ENCODE results near the gene ADORA3.
A peak's percentile ranks its signal among the peaks of the same experiment; 100 is the strongest.

ADORA3 gene

DNA sequence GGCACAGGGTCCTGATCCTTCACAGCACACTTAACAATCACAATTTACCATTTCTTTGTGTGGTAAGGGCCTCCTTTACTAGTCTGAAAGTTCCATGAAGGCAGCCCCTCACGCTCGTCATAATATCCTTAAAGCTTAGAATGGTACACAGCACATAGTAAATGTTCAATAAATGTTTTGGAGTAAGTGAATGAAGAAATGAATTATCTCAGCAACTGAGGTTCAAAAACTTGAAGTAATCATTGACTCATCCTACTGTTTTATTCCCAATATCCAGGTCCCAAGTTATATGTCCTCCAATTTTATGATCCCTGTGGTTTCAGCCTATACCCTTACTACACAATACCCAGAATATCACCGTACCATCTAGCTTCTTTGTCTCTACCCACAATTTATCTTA is 31.9 kb downstream of the ADORA3 start:
- no peak overlapping the region for H3K9ac ChIP-seq (ENCODE audit: low read length)
- no peaks in the 10 kb centered on the region for H3K4me1 ChIP-seq (ENCODE audit: control insufficient read depth, low read depth, low read length)
- H4K8ac ChIP-seq (ENCODE audit: low read depth, low read length) = no peak overlapping the region
- no peaks in the 10 kb centered on the region for H3K79me1 ChIP-seq (ENCODE audit: low read length)
- no peak overlapping the region for H3K4me2 ChIP-seq (ENCODE audit: low read length)
- H2BK120ac ChIP-seq (ENCODE audit: low read depth, low read length) = no peak overlapping the region
- WGBS (ENCODE audit: extremely low coverage, insufficient coverage, low lambda C conversion rate) = no CpG with 5 or more reads among the region's 3 CpGs
- H3K27ac ChIP-seq (ENCODE audit: low read depth, low read length) = no peak overlapping the region
- H3K27me3 ChIP-seq (ENCODE audit: insufficient read depth, low read length, poor library complexity) = no peaks in the 10 kb centered on the region
- no peaks in the 10 kb centered on the region for H3K79me2 ChIP-seq (ENCODE audit: control insufficient read depth, insufficient read depth, low read length)
- no peak overlapping the region for H2BK15ac ChIP-seq (replicated peaks; ENCODE audit: low read depth)
- no peak overlapping the region for H3K4ac ChIP-seq (ENCODE audit: low read depth, low read length)
- no peak overlapping the region for H2BK5ac ChIP-seq (ENCODE audit: low read length)
- no peak overlapping the region for H4K5ac ChIP-seq (ENCODE audit: low read length)
- H3K18ac ChIP-seq (ENCODE audit: low read length) = no peak overlapping the region
- no peak overlapping the region for H3K56ac ChIP-seq (ENCODE audit: low read length)
- H3K4me3 ChIP-seq (ENCODE audit: low read length) = no peak overlapping the region
- no peaks in the 10 kb centered on the region for H3K36me3 ChIP-seq (ENCODE audit: control insufficient read depth, insufficient read depth, low read length)
- no peak overlapping the region for H2AK5ac ChIP-seq (ENCODE audit: low read length)
- H3K23ac ChIP-seq (ENCODE audit: low read length) = no peak overlapping the region
- DNase-seq = no peak

DNA sequence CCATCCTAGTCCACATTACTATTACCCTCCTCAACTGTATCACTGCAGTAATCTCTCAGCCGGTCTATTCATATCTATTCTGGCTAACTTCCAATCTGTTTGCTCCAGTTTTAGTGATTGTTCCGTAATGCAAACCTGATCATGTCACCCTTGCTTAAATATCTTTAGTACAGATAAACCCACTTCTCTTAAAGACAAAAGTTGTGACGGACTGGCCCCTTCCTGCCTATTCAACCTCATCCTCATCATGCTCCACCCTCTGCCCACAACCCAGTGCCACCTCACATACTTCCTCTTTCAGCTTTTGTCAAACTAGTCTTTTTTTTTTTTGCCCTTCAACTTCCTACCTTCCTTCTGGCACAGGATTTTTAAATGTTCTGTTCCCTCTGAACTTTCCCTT is 32.4 kb downstream of the ADORA3 start:
- H2BK15ac ChIP-seq (replicated peaks; ENCODE audit: low read depth) = no peak overlapping the region
- no peak overlapping the region for H3K27ac ChIP-seq (ENCODE audit: low read depth, low read length)
- no peaks in the 10 kb centered on the region for H3K79me1 ChIP-seq (ENCODE audit: low read length)
- H3K18ac ChIP-seq (ENCODE audit: low read length) = no peak overlapping the region
- no peak overlapping the region for H3K4me3 ChIP-seq (ENCODE audit: low read length)
- H3K23ac ChIP-seq (ENCODE audit: low read length) = no peak overlapping the region
- no peak overlapping the region for H4K5ac ChIP-seq (ENCODE audit: low read length)
- no CpG with 5 or more reads among the region's 3 CpGs for WGBS (ENCODE audit: extremely low coverage, insufficient coverage, low lambda C conversion rate)
- H3K4ac ChIP-seq (ENCODE audit: low read depth, low read length) = no peak overlapping the region
- no peaks in the 10 kb centered on the region for H3K27me3 ChIP-seq (ENCODE audit: insufficient read depth, low read length, poor library complexity)
- no peak overlapping the region for H3K56ac ChIP-seq (ENCODE audit: low read length)
- H3K36me3 ChIP-seq (ENCODE audit: control insufficient read depth, insufficient read depth, low read length) = no peaks in the 10 kb centered on the region
- no peak overlapping the region for H2AK5ac ChIP-seq (ENCODE audit: low read length)
- no peak for DNase-seq
- no peak overlapping the region for H3K4me2 ChIP-seq (ENCODE audit: low read length)
- H2BK120ac ChIP-seq (ENCODE audit: low read depth, low read length) = no peak overlapping the region
- no peak overlapping the region for H3K9ac ChIP-seq (ENCODE audit: low read length)
- H3K79me2 ChIP-seq (ENCODE audit: control insufficient read depth, insufficient read depth, low read length) = no peaks in the 10 kb centered on the region
- H4K8ac ChIP-seq (ENCODE audit: low read depth, low read length) = no peak overlapping the region
- H3K4me1 ChIP-seq (ENCODE audit: control insufficient read depth, low read depth, low read length) = no peaks in the 10 kb centered on the region
- H2BK5ac ChIP-seq (ENCODE audit: low read length) = no peak overlapping the region

DNA sequence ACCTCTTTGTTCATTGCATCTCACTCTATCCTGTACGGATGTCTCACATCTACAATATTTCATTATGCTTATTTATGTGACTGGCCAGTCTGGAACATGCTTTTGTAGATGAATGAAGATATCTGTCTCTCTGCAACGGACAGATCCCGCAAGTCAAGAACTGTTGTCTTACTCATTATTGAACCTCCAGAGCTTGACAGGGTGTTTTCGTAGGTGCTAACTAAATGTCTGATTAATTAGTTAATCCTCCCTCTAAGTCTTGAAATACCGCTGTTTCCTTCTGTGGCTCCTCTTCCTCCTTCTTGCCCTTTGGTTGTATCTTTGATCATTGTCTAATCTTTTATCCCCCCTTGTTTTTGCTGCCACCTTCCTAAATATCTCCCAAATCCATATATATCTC is 32.8 kb downstream of the ADORA3 start:
- no peak for DNase-seq
- H3K79me2 ChIP-seq (ENCODE audit: control insufficient read depth, insufficient read depth, low read length) = no peaks in the 10 kb centered on the region
- no peak overlapping the region for H3K23ac ChIP-seq (ENCODE audit: low read length)
- no peak overlapping the region for H2BK15ac ChIP-seq (replicated peaks; ENCODE audit: low read depth)
- no peak overlapping the region for H3K4me2 ChIP-seq (ENCODE audit: low read length)
- H2BK5ac ChIP-seq (ENCODE audit: low read length) = no peak overlapping the region
- H3K36me3 ChIP-seq (ENCODE audit: control insufficient read depth, insufficient read depth, low read length) = no peaks in the 10 kb centered on the region
- no peak overlapping the region for H3K27ac ChIP-seq (ENCODE audit: low read depth, low read length)
- H3K9ac ChIP-seq (ENCODE audit: low read length) = no peak overlapping the region
- no CpG with 5 or more reads among the region's 5 CpGs for WGBS (ENCODE audit: extremely low coverage, insufficient coverage, low lambda C conversion rate)
- no peak overlapping the region for H2BK120ac ChIP-seq (ENCODE audit: low read depth, low read length)
- H3K27me3 ChIP-seq (ENCODE audit: insufficient read depth, low read length, poor library complexity) = no peaks in the 10 kb centered on the region
- no peak overlapping the region for H3K4me3 ChIP-seq (ENCODE audit: low read length)
- no peak overlapping the region for H2AK5ac ChIP-seq (ENCODE audit: low read length)
- no peak overlapping the region for H3K4ac ChIP-seq (ENCODE audit: low read depth, low read length)
- no peaks in the 10 kb centered on the region for H3K79me1 ChIP-seq (ENCODE audit: low read length)
- no peaks in the 10 kb centered on the region for H3K4me1 ChIP-seq (ENCODE audit: control insufficient read depth, low read depth, low read length)
- no peak overlapping the region for H4K5ac ChIP-seq (ENCODE audit: low read length)
- no peak overlapping the region for H3K18ac ChIP-seq (ENCODE audit: low read length)
- no peak overlapping the region for H4K8ac ChIP-seq (ENCODE audit: low read depth, low read length)
- no peak overlapping the region for H3K56ac ChIP-seq (ENCODE audit: low read length)

DNA sequence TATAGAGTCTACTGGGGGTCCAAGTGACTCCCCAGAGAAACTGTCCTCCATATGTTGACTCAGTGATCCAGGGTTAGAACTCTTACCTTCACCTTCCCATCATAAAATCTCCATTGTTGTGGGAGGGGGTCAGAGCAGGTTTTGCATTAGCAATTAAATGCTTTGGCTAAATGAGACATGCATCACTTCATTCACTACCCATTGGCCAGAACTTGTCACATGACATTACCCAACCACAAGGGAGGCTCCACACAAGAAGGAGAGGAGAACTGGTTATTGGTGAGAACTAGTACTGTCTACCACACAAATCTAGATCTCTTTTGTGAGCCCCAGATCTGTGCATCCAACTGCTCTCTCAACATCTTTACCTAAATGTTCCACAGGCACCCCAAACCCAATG is 33.9 kb downstream of the ADORA3 start:
- Histone ChIP-seq H3K4me2 (ENCODE audit: low read length) (no peak overlapping the region), H3K4me1 (ENCODE audit: control insufficient read depth, low read depth, low read length) (no peaks in the 10 kb centered on the region), H2AK5ac (ENCODE audit: low read length) (no peak overlapping the region), H2BK120ac (ENCODE audit: low read depth, low read length) (no peak overlapping the region), H4K5ac (ENCODE audit: low read length) (no peak overlapping the region), H3K79me2 (ENCODE audit: control insufficient read depth, insufficient read depth, low read length) (no peaks in the 10 kb centered on the region), H2BK5ac (ENCODE audit: low read length) (no peak overlapping the region), H3K18ac (ENCODE audit: low read length) (no peak overlapping the region), H2BK15ac (replicated peaks; ENCODE audit: low read depth) (no peak overlapping the region), H3K79me1 (ENCODE audit: low read length) (no peaks in the 10 kb centered on the region), H3K27me3 (ENCODE audit: insufficient read depth, low read length, poor library complexity) (no peaks in the 10 kb centered on the region), H3K36me3 (ENCODE audit: control insufficient read depth, insufficient read depth, low read length) (no peaks in the 10 kb centered on the region), H3K4me3 (ENCODE audit: low read length) (no peak overlapping the region), H3K56ac (ENCODE audit: low read length) (no peak overlapping the region), H3K23ac (ENCODE audit: low read length) (no peak overlapping the region), H3K27ac (ENCODE audit: low read depth, low read length) (no peak overlapping the region), H3K9ac (ENCODE audit: low read length) (no peak overlapping the region), H3K4ac (ENCODE audit: low read depth, low read length) (no peak overlapping the region), H4K8ac (ENCODE audit: low read depth, low read length) (no peak overlapping the region)
- no peak for DNase-seq

DNA sequence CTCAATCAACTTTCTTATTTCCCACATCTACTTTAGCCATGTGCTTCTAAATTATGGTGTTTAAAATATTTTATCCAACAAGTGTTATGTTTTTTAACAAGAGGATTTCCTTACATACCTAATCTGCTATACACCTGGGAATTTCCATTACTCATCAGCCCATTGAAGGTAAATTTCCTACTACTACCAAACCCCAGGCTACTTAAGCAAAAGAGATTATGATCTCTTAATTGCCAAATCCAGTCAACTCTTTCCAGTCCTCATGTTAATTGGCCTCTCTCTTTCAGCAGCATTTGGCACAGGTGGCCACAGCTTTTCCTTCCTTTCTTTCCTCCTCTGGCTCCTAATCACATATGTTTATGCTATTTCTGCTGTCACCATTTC is 34.7 kb downstream of the ADORA3 start:
- H3K4me3 ChIP-seq (ENCODE audit: low read length) = no peak overlapping the region
- no peak overlapping the region for H2BK120ac ChIP-seq (ENCODE audit: low read depth, low read length)
- no peak overlapping the region for H3K4ac ChIP-seq (ENCODE audit: low read depth, low read length)
- no peak overlapping the region for H2BK15ac ChIP-seq (replicated peaks; ENCODE audit: low read depth)
- no peak overlapping the region for H3K9ac ChIP-seq (ENCODE audit: low read length)
- no peaks in the 10 kb centered on the region for H3K79me1 ChIP-seq (ENCODE audit: low read length)
- no peak overlapping the region for H4K8ac ChIP-seq (ENCODE audit: low read depth, low read length)
- H3K4me2 ChIP-seq (ENCODE audit: low read length) = no peak overlapping the region
- H3K23ac ChIP-seq (ENCODE audit: low read length) = no peak overlapping the region
- no peaks in the 10 kb centered on the region for H3K4me1 ChIP-seq (ENCODE audit: control insufficient read depth, low read depth, low read length)
- H2AK5ac ChIP-seq (ENCODE audit: low read length) = no peak overlapping the region
- H3K36me3 ChIP-seq (ENCODE audit: control insufficient read depth, insufficient read depth, low read length) = no peaks in the 10 kb centered on the region
- H3K79me2 ChIP-seq (ENCODE audit: control insufficient read depth, insufficient read depth, low read length) = no peaks in the 10 kb centered on the region
- peak; percentile 28 for DNase-seq
- no peaks in the 10 kb centered on the region for H3K27me3 ChIP-seq (ENCODE audit: insufficient read depth, low read length, poor library complexity)
- H3K56ac ChIP-seq (ENCODE audit: low read length) = no peak overlapping the region
- no peak overlapping the region for H4K5ac ChIP-seq (ENCODE audit: low read length)
- no peak overlapping the region for H3K18ac ChIP-seq (ENCODE audit: low read length)
- no peak overlapping the region for H2BK5ac ChIP-seq (ENCODE audit: low read length)
- no peak overlapping the region for H3K27ac ChIP-seq (ENCODE audit: low read depth, low read length)

DNA sequence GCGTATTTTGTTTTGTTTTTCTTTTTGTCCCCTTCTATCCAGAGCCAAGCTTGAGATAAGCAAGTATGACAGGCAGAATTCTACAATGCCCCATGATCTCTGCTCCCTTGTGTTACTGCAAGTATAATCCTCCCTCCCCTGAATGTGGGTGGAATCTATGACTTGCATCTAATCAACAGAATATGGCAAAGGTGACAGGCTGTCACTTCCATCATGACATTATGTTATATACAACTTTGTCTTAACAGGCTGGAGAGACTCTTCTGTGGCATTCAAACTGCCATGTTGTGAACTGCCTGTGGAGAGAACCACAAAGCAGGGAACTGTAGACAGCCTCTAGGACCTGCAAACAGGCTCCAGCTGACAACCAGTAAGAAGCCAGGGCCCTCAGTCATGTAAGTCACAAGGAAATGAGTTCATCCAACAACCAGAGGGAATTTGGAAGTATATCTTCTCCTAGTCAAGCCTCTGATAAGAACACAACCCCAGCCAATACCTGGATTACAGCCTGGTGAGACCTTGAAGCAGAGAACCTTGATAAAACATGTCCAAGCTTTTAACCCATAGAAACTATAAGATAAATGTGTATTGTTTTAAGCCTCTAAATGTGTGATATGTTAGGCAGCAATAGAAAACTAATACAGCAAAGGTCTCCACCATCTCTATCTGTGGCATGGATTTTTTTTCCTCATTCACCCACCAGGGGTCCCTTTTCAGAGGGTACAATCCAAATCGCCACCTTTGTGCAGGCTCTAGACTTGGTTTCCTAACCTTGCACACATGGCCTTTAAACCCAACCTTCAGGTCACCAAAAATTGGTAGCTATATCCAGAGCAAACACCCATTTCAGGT is 35.3 kb downstream of the ADORA3 start:
- no peak overlapping the region for H3K56ac ChIP-seq (ENCODE audit: low read length)
- H2BK15ac ChIP-seq (replicated peaks; ENCODE audit: low read depth) = no peak overlapping the region
- no peaks in the 10 kb centered on the region for H3K79me1 ChIP-seq (ENCODE audit: low read length)
- H3K27me3 ChIP-seq (ENCODE audit: insufficient read depth, low read length, poor library complexity) = no peaks in the 10 kb centered on the region
- H3K4me3 ChIP-seq (ENCODE audit: low read length) = no peak overlapping the region
- no peak overlapping the region for H3K23ac ChIP-seq (ENCODE audit: low read length)
- H3K9ac ChIP-seq (ENCODE audit: low read length) = no peak overlapping the region
- no peak overlapping the region for H3K18ac ChIP-seq (ENCODE audit: low read length)
- H3K79me2 ChIP-seq (ENCODE audit: control insufficient read depth, insufficient read depth, low read length) = no peaks in the 10 kb centered on the region
- H2AK5ac ChIP-seq (ENCODE audit: low read length) = no peak overlapping the region
- H3K4ac ChIP-seq (ENCODE audit: low read depth, low read length) = no peak overlapping the region
- no peaks in the 10 kb centered on the region for H3K36me3 ChIP-seq (ENCODE audit: control insufficient read depth, insufficient read depth, low read length)
- no peak overlapping the region for H4K5ac ChIP-seq (ENCODE audit: low read length)
- no CpG with 5 or more reads among the region's 2 CpGs for WGBS (ENCODE audit: extremely low coverage, insufficient coverage, low lambda C conversion rate)
- H3K27ac ChIP-seq (ENCODE audit: low read depth, low read length) = no peak overlapping the region
- peak; percentile 37 for DNase-seq
- H3K4me2 ChIP-seq (ENCODE audit: low read length) = no peak overlapping the region
- H3K4me1 ChIP-seq (ENCODE audit: control insufficient read depth, low read depth, low read length) = no peaks in the 10 kb centered on the region
- no peak overlapping the region for H2BK5ac ChIP-seq (ENCODE audit: low read length)
- no peak overlapping the region for H2BK120ac ChIP-seq (ENCODE audit: low read depth, low read length)
- H4K8ac ChIP-seq (ENCODE audit: low read depth, low read length) = no peak overlapping the region

Data from mesendoderm (in vitro differentiated cells).